ENCODE results near the gene TRMO. TPM values are rescaled to one million over a fixed set of nuclear protein-coding genes. Genes with fewer than 3 reads are reported as not detected.
"Not testable (repeated sequence)": the region's sequence is repeated elsewhere in the genome, so short reads cannot be mapped to it uniquely, and the experiment has no call there.

TRMO gene
- total RNA-seq, 1 donor from 2014 or later, result 9.5 TPM

DNA sequence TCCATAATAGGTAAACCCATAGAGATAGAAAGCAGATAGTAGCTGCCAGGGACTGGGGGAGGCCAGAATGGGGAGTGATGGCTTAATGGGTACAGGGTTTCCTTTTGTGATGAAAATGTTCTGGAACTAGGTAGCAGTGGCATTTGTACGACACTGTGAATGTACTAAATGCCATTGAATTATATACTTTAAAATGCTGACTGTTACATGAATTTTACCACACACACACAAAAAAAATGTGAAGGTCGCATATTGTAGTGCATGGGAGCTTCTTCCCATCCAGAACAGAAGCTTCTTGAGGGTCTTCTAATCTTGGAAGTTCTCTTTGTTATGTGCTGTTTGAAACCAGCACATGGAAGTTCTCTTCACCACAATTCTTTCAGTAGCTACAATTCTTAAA, 40.9 kb upstream of the TRMO start:
- no peaks in the 10 kb centered on the region for H3K4me1 Mint-ChIP-seq (ENCODE audit: low read depth)
- no peaks in the 10 kb centered on the region for H3K36me3 Mint-ChIP-seq (ENCODE audit: low read depth)
- H3K27me3 Mint-ChIP-seq (ENCODE audit: low read depth), result peaks cover 18% of the 10 kb centered on the region
- no peak overlapping the region for H3K27ac Mint-ChIP-seq (ENCODE audit: unreplicated experiment)
- TF ChIP-seq, protein P1, sequence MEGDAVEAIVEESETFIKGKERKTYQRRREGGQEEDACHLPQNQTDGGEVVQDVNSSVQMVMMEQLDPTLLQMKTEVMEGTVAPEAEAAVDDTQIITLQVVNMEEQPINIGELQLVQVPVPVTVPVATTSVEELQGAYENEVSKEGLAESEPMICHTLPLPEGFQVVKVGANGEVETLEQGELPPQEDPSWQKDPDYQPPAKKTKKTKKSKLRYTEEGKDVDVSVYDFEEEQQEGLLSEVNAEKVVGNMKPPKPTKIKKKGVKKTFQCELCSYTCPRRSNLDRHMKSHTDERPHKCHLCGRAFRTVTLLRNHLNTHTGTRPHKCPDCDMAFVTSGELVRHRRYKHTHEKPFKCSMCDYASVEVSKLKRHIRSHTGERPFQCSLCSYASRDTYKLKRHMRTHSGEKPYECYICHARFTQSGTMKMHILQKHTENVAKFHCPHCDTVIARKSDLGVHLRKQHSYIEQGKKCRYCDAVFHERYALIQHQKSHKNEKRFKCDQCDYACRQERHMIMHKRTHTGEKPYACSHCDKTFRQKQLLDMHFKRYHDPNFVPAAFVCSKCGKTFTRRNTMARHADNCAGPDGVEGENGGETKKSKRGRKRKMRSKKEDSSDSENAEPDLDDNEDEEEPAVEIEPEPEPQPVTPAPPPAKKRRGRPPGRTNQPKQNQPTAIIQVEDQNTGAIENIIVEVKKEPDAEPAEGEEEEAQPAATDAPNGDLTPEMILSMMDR (IDR thresholded peaks at IDR 0.05), result no peak
- no peaks in the 10 kb centered on the region for H3K9me3 Mint-ChIP-seq (ENCODE audit: low read depth)
- DNase-seq (ENCODE audit: low spot score), result no peak
- no peak overlapping the region for H3K4me3 Mint-ChIP-seq (ENCODE audit: unreplicated experiment)

DNA sequence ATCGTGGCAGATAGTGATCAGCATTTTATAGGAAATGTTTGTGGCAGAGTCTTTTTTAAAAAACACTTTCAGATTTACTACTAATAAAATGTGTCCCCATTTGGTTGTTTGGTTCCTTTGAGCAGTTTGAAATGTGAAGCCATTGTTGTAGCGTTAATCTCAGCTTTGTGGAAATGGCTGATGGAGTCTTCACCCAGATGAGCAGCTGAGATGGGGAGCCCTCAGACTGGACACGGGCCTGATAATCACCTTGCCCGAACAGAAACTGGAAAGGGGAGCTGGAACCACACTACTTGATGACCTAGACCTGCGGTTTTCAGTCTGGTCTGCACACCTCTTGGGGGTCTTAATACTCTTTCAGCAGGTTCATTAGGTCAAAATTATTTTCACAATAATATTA, 40.3 kb upstream of the TRMO start:
- Mint-ChIP-seq H3K27ac (ENCODE audit: unreplicated experiment) (no peak overlapping the region), H3K4me1 (ENCODE audit: low read depth) (no peaks in the 10 kb centered on the region), H3K9me3 (ENCODE audit: low read depth) (no peaks in the 10 kb centered on the region), H3K36me3 (ENCODE audit: low read depth) (no peaks in the 10 kb centered on the region), H3K4me3 (ENCODE audit: unreplicated experiment) (no peak overlapping the region), H3K27me3 (ENCODE audit: low read depth) (peaks cover 14% of the 10 kb centered on the region)
- TF ChIP-seq, protein P1 (IDR thresholded peaks at IDR 0.05), result no peak
- no peak for DNase-seq (ENCODE audit: low spot score)

DNA sequence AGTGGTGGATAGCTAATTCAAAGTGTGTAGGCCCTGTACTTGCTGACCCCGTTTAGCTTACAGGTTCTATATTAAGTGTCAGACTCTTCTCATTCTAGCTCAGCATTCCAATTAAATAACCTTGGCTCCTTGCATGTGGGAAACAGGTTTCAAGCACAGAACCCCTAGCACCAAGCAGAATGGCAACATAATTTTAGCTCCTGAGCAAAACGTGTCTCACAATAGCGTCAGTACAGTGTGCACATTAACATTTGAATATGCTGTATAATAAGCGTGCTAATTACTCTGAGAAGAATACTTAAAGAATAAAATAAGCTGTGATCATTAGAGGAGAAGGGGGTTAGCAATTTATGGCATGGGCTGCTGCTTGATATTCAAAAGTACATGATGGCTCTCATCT, 39.8 kb upstream of the TRMO start:
- Mint-ChIP-seq H3K27me3 (ENCODE audit: low read depth) (peaks cover 14% of the 10 kb centered on the region), H3K9me3 (ENCODE audit: low read depth) (no peaks in the 10 kb centered on the region), H3K4me3 (ENCODE audit: unreplicated experiment) (no peak overlapping the region), H3K36me3 (ENCODE audit: low read depth) (no peaks in the 10 kb centered on the region), H3K27ac (ENCODE audit: unreplicated experiment) (no peak overlapping the region), H3K4me1 (ENCODE audit: low read depth) (no peaks in the 10 kb centered on the region)
- DNase-seq (ENCODE audit: low spot score), result no peak
- TF ChIP-seq, protein P1 (IDR thresholded peaks at IDR 0.05), result no peak

DNA sequence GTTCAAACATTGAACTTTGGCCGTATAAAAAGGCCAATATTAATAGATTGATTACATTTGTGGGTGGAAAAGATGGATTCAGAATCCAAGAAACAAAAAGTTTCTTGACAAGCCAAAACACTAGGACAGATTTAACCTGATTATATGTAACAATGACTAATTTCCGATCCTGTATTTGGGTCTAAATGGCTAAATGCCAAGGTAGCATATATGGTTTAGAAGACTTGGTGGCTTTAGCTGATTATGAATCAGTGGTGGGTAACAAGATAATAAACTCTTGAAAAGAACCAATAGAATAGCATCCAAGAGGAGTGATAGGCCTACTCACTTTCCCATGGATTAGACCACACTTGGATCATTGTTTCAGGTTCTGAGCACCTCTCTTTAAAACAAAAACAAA, 39.1 kb upstream of the TRMO start:
- H3K9me3 Mint-ChIP-seq (ENCODE audit: low read depth), result no peaks in the 10 kb centered on the region
- H3K27me3 Mint-ChIP-seq (ENCODE audit: low read depth), result peaks cover 15% of the 10 kb centered on the region
- no peaks in the 10 kb centered on the region for H3K36me3 Mint-ChIP-seq (ENCODE audit: low read depth)
- no peak overlapping the region for H3K4me3 Mint-ChIP-seq (ENCODE audit: unreplicated experiment)
- no peak overlapping the region for H3K27ac Mint-ChIP-seq (ENCODE audit: unreplicated experiment)
- no peak for DNase-seq (ENCODE audit: low spot score)
- TF ChIP-seq, protein P1 (IDR thresholded peaks at IDR 0.05), result no peak
- H3K4me1 Mint-ChIP-seq (ENCODE audit: low read depth), result no peaks in the 10 kb centered on the region

DNA sequence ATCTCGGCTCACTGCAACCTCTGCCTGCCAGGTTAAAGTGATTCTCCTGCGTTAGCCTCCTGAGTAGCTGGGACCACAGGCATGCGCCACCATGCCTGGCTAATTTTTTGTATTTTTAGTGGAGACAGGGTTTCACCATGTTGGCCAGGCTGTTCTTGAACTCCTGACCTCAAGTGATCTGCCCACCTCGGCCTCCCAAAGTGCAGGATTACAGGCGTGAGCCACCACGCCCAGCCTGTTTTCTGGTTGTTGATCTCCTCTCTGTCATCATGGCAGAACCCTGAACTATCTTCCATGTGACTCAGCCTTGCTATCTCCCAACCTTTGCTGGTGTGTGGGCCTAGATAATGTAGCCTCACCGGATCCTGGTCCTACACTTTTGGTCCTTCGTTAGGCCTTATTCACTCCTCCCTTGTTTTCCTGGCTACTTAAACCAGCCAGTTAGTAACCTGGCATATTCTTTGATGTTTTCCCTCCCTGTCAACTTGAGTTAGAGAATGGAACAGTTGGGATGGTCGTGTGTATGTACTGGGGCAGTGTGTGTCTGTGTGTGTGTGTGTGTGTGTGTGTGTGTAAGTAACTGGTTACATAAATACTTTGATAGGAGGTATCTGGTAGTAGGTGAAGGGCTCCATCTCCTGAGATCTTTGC, 38.5 kb upstream of the TRMO start:
- not testable (repeated sequence) for H3K9me3 Mint-ChIP-seq (ENCODE audit: low read depth); H3K27ac Mint-ChIP-seq (ENCODE audit: unreplicated experiment); H3K36me3 Mint-ChIP-seq (ENCODE audit: low read depth); DNase-seq (ENCODE audit: low spot score); H3K4me1 Mint-ChIP-seq (ENCODE audit: low read depth); H3K4me3 Mint-ChIP-seq (ENCODE audit: unreplicated experiment)
- peaks cover 17% of the 10 kb centered on the region for H3K27me3 Mint-ChIP-seq (ENCODE audit: low read depth)

DNA sequence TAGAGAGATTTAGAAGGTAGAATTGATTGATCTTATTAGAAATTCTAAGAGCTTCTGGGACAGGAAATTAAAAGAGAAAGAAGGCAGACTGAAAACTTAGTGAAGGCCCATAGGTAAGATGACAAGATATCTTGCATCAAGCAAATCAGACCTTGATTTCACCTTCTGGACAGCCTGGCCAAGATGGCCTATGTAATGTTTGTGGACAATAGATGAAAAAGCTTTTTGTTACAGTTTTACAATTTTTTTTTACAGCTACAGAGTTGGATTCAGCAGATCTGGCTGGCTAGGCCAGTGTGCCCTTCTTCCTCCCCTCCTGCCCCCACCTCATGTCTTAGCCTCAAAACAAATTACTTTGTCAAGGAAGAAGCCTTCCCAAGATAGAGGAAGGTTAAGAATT, 37.3 kb upstream of the TRMO start:
- H3K4me3 Mint-ChIP-seq (ENCODE audit: unreplicated experiment), result no peak overlapping the region
- H3K9me3 Mint-ChIP-seq (ENCODE audit: low read depth), result no peaks in the 10 kb centered on the region
- no peaks in the 10 kb centered on the region for H3K4me1 Mint-ChIP-seq (ENCODE audit: low read depth)
- no peak overlapping the region for H3K27ac Mint-ChIP-seq (ENCODE audit: unreplicated experiment)
- H3K36me3 Mint-ChIP-seq (ENCODE audit: low read depth), result no peaks in the 10 kb centered on the region
- TF ChIP-seq, protein P1 (IDR thresholded peaks at IDR 0.05), result no peak
- peaks cover 13% of the 10 kb centered on the region for H3K27me3 Mint-ChIP-seq (ENCODE audit: low read depth)
- DNase-seq (ENCODE audit: low spot score), result no peak
